ENCODE results near the gene AATF.

DNA sequence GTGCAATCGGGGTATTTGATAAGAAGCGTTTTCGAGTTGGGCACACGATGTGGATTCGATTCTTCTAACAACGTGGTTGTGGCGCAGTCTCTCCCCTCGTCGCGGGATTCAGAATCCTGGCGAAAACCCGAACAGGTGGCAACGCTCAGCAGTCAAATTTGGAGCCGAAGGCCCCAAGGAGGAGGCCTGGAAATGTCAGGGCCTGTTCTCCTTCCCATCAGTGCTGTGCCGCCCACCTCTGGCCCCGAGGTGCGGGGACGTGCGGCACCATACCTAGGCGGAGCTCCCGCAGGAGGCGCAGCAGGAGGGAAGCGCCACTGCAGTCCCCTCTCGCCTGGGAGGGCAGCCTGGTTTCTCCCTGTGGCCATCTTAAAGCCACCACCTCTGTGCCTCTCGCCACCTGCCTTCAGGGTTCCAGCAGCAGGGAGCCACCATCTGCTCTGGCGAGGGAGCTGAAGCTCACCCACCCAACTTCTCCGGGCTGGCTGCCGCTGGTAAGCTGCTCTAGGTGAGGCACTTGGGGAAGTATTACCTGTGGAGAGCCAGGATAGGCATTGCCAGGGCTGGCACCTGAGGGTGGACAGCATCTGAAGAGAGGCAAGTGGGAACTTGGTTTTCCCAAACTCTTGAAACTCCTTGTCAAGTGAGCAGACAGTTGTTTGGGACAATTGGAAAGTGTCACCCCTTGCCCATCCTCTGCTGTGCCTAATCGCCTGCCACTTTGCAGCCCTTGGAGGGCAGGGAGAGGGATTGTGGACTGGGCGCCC lies 2.6 kb upstream of the AATF start:
- TF ChIP-seq CTCF (conservative IDR thresholded peaks at IDR 0.05; ENCODE audit: low read length) (no peak), EZH2phosphoT487 (IDR thresholded peaks at IDR 0.05; ENCODE audit: borderline replicate concordance) (no peak)

Measured in Loucy (cell line).